Karpas-422 (cell line): ENCODE data around the gene PACSIN3. TPM values are rescaled to one million over a fixed set of nuclear protein-coding genes. Genes with fewer than 3 reads are reported as not detected.

Source experiments
- small RNA-seq: library from RNA; depleted of rRNA; stranded (forward); fragments of <200 nt; gene quantifications from one replicate; pipeline ENCODE3, GENCODE V24; 2014
- total RNA-seq: library from RNA; depleted of rRNA; stranded (reverse); fragments of >200 nt; shearing (Covaris generic); gene quantifications from 2 replicates; pipeline ENCODE4 v1.2.3, GENCODE V29; 2014; ENCODE audit warnings: low replicate concordance; rRNA removed

The PACSIN3 gene
- total RNA-seq, 1 experiment from 2014 or later = 1.1 TPM

Small RNA genes lying within 50 kb of the gene (small RNA-seq; reads per million reads assigned to genes)
- not detected for gene MIR6745

Other genes with a start within 250 kb of the PACSIN3 start
- 61.1 and 78.4 TPM in 2 replicates for gene CSTPP1, start 249.7 kb downstream of the PACSIN3 start, total RNA-seq
- 68.6 and 139 TPM in 2 replicates for gene ARFGAP2, start 9.6 kb downstream of the PACSIN3 start, total RNA-seq
- 21.1 and 26.4 TPM in 2 replicates for gene DDB2, start 28.5 kb upstream of the PACSIN3 start, total RNA-seq
- 20.7 and 42.1 TPM in 2 replicates for gene ACP2, start 62.4 kb upstream of the PACSIN3 start, total RNA-seq
- 6.9 and 15.8 TPM in 2 replicates for gene NR1H3, start 71.6 kb upstream of the PACSIN3 start, total RNA-seq
- 31.2 and 53.5 TPM in 2 replicates for gene MADD, start 83.7 kb upstream of the PACSIN3 start, total RNA-seq
- gene MYBPC3, start 166.3 kb upstream of the PACSIN3 start, total RNA-seq = 0.67 and 0.72 TPM in 2 replicates
- gene SPI1, start 192.1 kb upstream of the PACSIN3 start, total RNA-seq = 114 and 198 TPM in 2 replicates
- 24.9 and 32.8 TPM in 2 replicates for gene SLC39A13, start 222.2 kb upstream of the PACSIN3 start, total RNA-seq
- 40.6 and 119 TPM in 2 replicates for gene PSMC3, start 240.0 kb upstream of the PACSIN3 start, total RNA-seq